HepG2 (cell line): Measurements from ENCODE around the gene C9. TPM values are rescaled to one million over a fixed set of nuclear protein-coding genes. Genes with fewer than 3 reads are reported as not detected.

Experiments
- ATAC-seq: fragments of 200-7000 bp; cut with Tn5 transposase; 3 replicates; pipeline ENCODE4 v1.9.1; 2020; ENCODE audit warnings: mild to moderate bottlenecking, moderate library complexity
- BruUV-seq: library from RNA; stranded (reverse); fragments of 400-500 nt; replicated peaks from 2 replicates; lab custom pipeline; 2021; lab: Mats Ljungman, UMichigan
- CTCF ChIA-PET: fragments of 300-600 bp; formaldehyde crosslinking; extraction: SDS; loops from one replicate; lab custom pipeline; 2021; ENCODE audit warnings: low total read pairs, inconsistent platforms, low intra/inter-chr PET ratio; lab: Yijun Ruan, JAX
- POLR2A ChIA-PET: fragments of 350-600 bp; sonication (Branson Sonifier 250); formaldehyde crosslinking; loops from one replicate; lab custom pipeline; 2020; ENCODE audit warnings: antibody characterized with exemption, inconsistent platforms; lab: Yijun Ruan, JAX
- DNase-seq: peaks from one replicate; pipeline ENCODE4 v3.0.0-alpha.2; 2015; ENCODE audit warnings: low spot score
- FAIRE-seq: peaks from 3 replicates; lab custom pipeline; 2011; peaks lifted over from hg19 to GRCh38; lab: Jason Lieb, UNC
- H2AFZ ChIP-seq: one replicate; pipeline ENCODE4 v1.6.1; 2011; ENCODE audit warnings: low read length, inconsistent platforms
- H3K27ac ChIP-seq: fragments of 300-600 bp; 3 replicates; pipeline ENCODE4 v1.8.0; 2011; ENCODE audit warnings: mixed run types, mild to moderate bottlenecking, mixed read lengths, low read length, inconsistent platforms; ENCODE audit not compliant: insufficient read depth; ENCODE audit errors: extremely low read length
- H3K27me3 ChIP-seq, 2 experiments: fragments of 200-600 bp in 1 of 2; 2 replicates in 1 of 2; 3 replicates in 1 of 2; pipeline versions ENCODE4 v1.6.0 to v1.8.0; 2011; ENCODE audit warnings: low read length in 2 of 2, mild to moderate bottlenecking in 2 of 2, moderate library complexity in 2 of 2, inconsistent platforms in 1 of 2; ENCODE audit not compliant: insufficient read depth in 2 of 2, control insufficient read depth in 1 of 2
- H3K36me3 ChIP-seq, 2 experiments: fragments of 200-600 bp in 1 of 2; replicated peaks in 1 of 2; 2 replicates in 1 of 2; 3 replicates in 1 of 2; pipeline versions ENCODE4 v1.5.1 to v1.8.0; 2011; ENCODE audit warnings: low read length in 2 of 2, inconsistent platforms in 1 of 2; ENCODE audit not compliant: insufficient read depth in 2 of 2, control insufficient read depth in 1 of 2
- H3K4me1 ChIP-seq: 2 replicates; pipeline ENCODE4 v1.5.1; 2012; ENCODE audit warnings: low read length, inconsistent platforms; ENCODE audit not compliant: insufficient read depth
- H3K4me2 ChIP-seq: 2 replicates; pipeline ENCODE4 v1.6.0; 2011; ENCODE audit warnings: low read depth, low read length, inconsistent platforms
- H3K4me3 ChIP-seq, 3 experiments: fragments of 200-600 bp in 1 of 3; sonication (generic), shearing (Covaris generic) in 1 of 3; replicated peaks in 1 of 3; 2 replicates each; pipeline ENCODE4 v1.5.1; 2011 to 2016; ENCODE audit warnings: low read length in 3 of 3, inconsistent platforms in 2 of 3, low read depth in 2 of 3, mild to moderate bottlenecking in 2 of 3, control low read depth in 1 of 3, mixed read lengths in 1 of 3; ENCODE audit not compliant: insufficient read depth in 1 of 3
- H3K79me2 ChIP-seq: one replicate; pipeline ENCODE4 v1.6.1; 2011; ENCODE audit warnings: low read length, inconsistent platforms; ENCODE audit not compliant: insufficient read depth
- H3K9ac ChIP-seq: 2 replicates; pipeline ENCODE4 v1.6.0; 2011; ENCODE audit warnings: mild to moderate bottlenecking, low read depth, low read length, inconsistent platforms; ENCODE audit not compliant: insufficient read depth
- H3K9me3 ChIP-seq: 2 replicates; pipeline ENCODE4 v1.5.1; 2012; ENCODE audit warnings: mild to moderate bottlenecking, low read length
- H4K20me1 ChIP-seq: 2 replicates; pipeline ENCODE4 v1.6.0; 2011; ENCODE audit warnings: inconsistent platforms, mild to moderate bottlenecking, low read length, moderate library complexity; ENCODE audit not compliant: insufficient read depth
- ARNT2 ChIP-seq: sonication (generic); formaldehyde crosslinking; IDR thresholded peaks from 2 replicates; pipeline ENCODE4 v1.8.0; 2022; ENCODE audit warnings: mild to moderate bottlenecking, low read depth, missing genetic modification reagents, moderate library complexity
- CREB3 ChIP-seq: sonication (generic); formaldehyde crosslinking; IDR thresholded peaks from 2 replicates; pipeline ENCODE4 v1.5.0; 2020; ENCODE audit warnings: missing genetic modification reagents
- EHMT2 ChIP-seq: fragments of 200-600 bp; sonication (generic); IDR thresholded peaks from 2 replicates; pipeline ENCODE4 v1.7.0; 2017; ENCODE audit warnings: antibody characterized with exemption, low read depth, low read length, borderline replicate concordance
- HDAC6 ChIP-seq: fragments of 200-600 bp; sonication (generic); IDR thresholded peaks from 2 replicates; pipeline ENCODE4 v1.7.0; 2017; ENCODE audit warnings: mild to moderate bottlenecking, antibody characterized with exemption, low read length, low read depth
- HNRNPLL ChIP-seq: fragments of 200-400 bp; formaldehyde crosslinking; IDR thresholded peaks from 2 replicates; pipeline ENCODE4 v1.6.1; 2017; ENCODE audit warnings: mild to moderate bottlenecking, low read depth, low read length; ENCODE audit not compliant: poor library complexity, severe bottlenecking
- MTF1 ChIP-seq: sonication (generic); formaldehyde crosslinking; IDR thresholded peaks from 2 replicates; pipeline ENCODE4 v1.5.0; 2020; ENCODE audit warnings: missing genetic modification reagents
- PITX1 ChIP-seq: sonication (generic); formaldehyde crosslinking; IDR thresholded peaks from 2 replicates; pipeline ENCODE4 v1.5.1; 2020; ENCODE audit warnings: mild to moderate bottlenecking, missing genetic modification reagents
- TP53 ChIP-seq: sonication (generic); formaldehyde crosslinking; conservative IDR thresholded peaks from 2 replicates; pipeline ENCODE4 v1.4.0; 2020; ENCODE audit warnings: missing genetic modification reagents
- ZBTB10 ChIP-seq: sonication (generic); formaldehyde crosslinking; IDR thresholded peaks from 2 replicates; pipeline ENCODE4 v1.4.0; 2020; ENCODE audit warnings: missing genetic modification reagents, borderline replicate concordance
- ZKSCAN1 ChIP-seq: fragments of 150-350 bp; IDR thresholded peaks from 2 replicates; pipeline ENCODE4 v1.6.1; 2014; ENCODE audit warnings: low read length
- ZNF441 ChIP-seq: sonication (generic); formaldehyde crosslinking; IDR thresholded peaks from 2 replicates; pipeline ENCODE4 v1.7.0; 2021; ENCODE audit warnings: missing genetic modification reagents, borderline replicate concordance
- ZNF746 ChIP-seq: sonication (generic); formaldehyde crosslinking; IDR thresholded peaks from 2 replicates; pipeline ENCODE4 v1.8.0; 2022; ENCODE audit warnings: mild to moderate bottlenecking, missing genetic modification reagents
- ZNF788 ChIP-seq: sonication (generic); formaldehyde crosslinking; IDR thresholded peaks from 2 replicates; pipeline ENCODE4 v1.5.0; 2020; ENCODE audit warnings: mild to moderate bottlenecking, missing genetic modification reagents, borderline replicate concordance
- ZSCAN29 ChIP-seq: sonication (generic); formaldehyde crosslinking; conservative IDR thresholded peaks from 2 replicates; pipeline ENCODE4 v1.4.0; 2020; ENCODE audit warnings: mild to moderate bottlenecking, missing genetic modification reagents
- ZXDC ChIP-seq: sonication (generic); formaldehyde crosslinking; IDR thresholded peaks from 2 replicates; pipeline ENCODE4 v1.5.0; 2020; ENCODE audit warnings: mild to moderate bottlenecking, missing genetic modification reagents
- WGBS: methylation state at CpG from one replicate; pipeline ENCODE4 v1.1.6; 2017; ENCODE audit warnings: low lambda C conversion rate; 5-methylcytosine and 5-hydroxymethylcytosine counted together
- in situ Hi-C: cut with HindIII; loops from 2 replicates; pipeline ENCODE4 v1.10.0; 2017; ENCODE audit warnings: low pct_unique_long_range_greater_than_20kb; ENCODE audit not compliant: extremely low pct_ligation_motif_present
- intact Hi-C: fragments of 100-400 bp; cut with micrococcal nuclease; formaldehyde crosslinking; loops from one replicate; pipeline ENCODE4 v1.10.0; 2022; ENCODE audit not compliant: unreplicated experiment
- polyA plus RNA-seq, 8 experiments: library from polyadenylated mRNA; depleted of rRNA in 3 of 8; stranded (reverse) in 7 of 8; unstranded in 1 of 8; fragments of >200 nt; fragmentation: Illumina TruSeq in 4 of 8; extraction: Trizol in 4 of 8; gene quantifications; 2 replicates each; pipeline versions ENCODE4 v1.2.1 to v1.2.3, GENCODE V29; 2011 to 2016; ENCODE audit warnings: low read depth in 4 of 8, missing spikeins in 1 of 8, mixed read lengths in 1 of 8; ENCODE audit not compliant: insufficient read depth in 1 of 8
- total RNA-seq, 5 experiments: library from RNA; depleted of rRNA; stranded (reverse); fragments of >200 nt; fragmentation: Illumina TruSeq; extraction: Trizol; gene quantifications; 2 replicates each; pipeline ENCODE4 v1.2.3, GENCODE V29; 2016; ENCODE audit warnings: low read depth in 1 of 5
- TF ChIP-seq, protein P1 (sequence below): sonication (generic); formaldehyde crosslinking; IDR thresholded peaks from 2 replicates; pipeline ENCODE4 v1.4.0; 2020; ENCODE audit warnings: mild to moderate bottlenecking, missing genetic modification reagents
- TF ChIP-seq, protein P2 (sequence below): IDR thresholded peaks from 2 replicates; pipeline ENCODE4 v1.6.1; 2016; ENCODE audit warnings: missing genetic modification reagents, missing compliant biosample characterization

Gene C9
- total and polyA plus RNA-seq, 2 of the 13 experiments (the other 11 are each of a cell fraction or from before 2014, with no cell fraction given) = not detected

DNA sequence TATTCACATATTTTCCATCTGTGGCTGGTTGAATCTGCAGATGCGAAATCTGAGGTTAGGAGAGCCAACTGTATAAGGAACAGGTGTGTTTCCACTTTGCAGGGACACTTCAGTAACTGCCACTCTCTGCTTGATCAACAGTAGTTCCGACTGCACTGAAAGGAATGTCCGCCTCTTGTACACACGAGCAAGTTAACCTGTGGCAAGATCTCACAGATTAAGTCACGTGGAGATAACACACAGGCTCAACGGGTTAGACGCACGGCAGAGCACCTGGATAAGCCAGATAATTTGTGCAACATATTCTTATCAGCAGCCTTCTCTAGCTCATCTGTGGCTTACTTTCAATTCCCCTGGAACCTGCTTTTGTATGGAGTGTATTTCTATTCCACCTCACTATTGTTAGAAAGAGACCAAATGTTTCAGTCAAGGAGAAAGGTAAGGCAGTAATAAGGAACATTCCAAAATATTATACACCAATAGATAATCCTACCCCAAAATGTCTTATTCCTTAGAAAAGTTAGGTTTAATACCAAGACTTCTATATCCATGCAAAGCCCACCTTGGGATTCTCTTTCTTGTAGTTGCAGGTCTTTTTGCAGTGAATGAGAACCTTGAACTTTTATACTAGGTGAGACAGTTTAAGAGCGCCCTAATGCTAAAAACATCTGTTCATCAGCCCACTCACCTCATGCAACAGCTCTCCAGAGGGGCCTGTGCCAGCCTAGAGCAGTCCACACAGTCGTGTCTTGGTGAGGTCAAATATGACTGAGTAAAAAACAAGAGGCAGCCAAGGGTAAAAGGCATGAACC is 6.5 kb upstream of the C9 start:
- no peaks in the 10 kb centered on the region for H3K9me3 ChIP-seq
- in situ Hi-C loops = no loop called here
- no peaks in the 10 kb centered on the region for H3K79me2 ChIP-seq
- TF ChIP-seq ARNT2 (CRISPR knock-in tag) (no peak), ZNF441 (CRISPR knock-in tag) (no peak), ZNF746 (no peak), EHMT2 (no peak), PITX1 (CRISPR knock-in tag) (no peak), HDAC6 (no peak), ZKSCAN1 (no peak), ZNF788 (CRISPR knock-in tag) (no peak), ZSCAN29 (CRISPR knock-in tag) (no peak), MTF1 (CRISPR knock-in tag) (no peak), HNRNPLL (no peak), ZXDC (CRISPR knock-in tag) (no peak), CREB3 (CRISPR knock-in tag) (no peak), TP53 (CRISPR knock-in tag) (no peak), ZBTB10 (CRISPR knock-in tag) (no peak)
- TF ChIP-seq, protein P1, sequence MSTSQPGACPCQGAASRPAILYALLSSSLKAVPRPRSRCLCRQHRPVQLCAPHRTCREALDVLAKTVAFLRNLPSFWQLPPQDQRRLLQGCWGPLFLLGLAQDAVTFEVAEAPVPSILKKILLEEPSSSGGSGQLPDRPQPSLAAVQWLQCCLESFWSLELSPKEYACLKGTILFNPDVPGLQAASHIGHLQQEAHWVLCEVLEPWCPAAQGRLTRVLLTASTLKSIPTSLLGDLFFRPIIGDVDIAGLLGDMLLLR (CRISPR knock-in tag) = no peak
- TF ChIP-seq, protein P2, sequence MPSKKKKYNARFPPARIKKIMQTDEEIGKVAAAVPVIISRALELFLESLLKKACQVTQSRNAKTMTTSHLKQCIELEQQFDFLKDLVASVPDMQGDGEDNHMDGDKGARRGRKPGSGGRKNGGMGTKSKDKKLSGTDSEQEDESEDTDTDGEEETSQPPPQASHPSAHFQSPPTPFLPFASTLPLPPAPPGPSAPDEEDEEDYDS (CRISPR knock-in tag) = no peak
- no peaks in the 10 kb centered on the region for H3K27me3 ChIP-seq
- intact Hi-C loops = loop anchor here (10.0 kb wide), 1 partner anchor 226 kb away; no protein-coding TSS in a partner anchor
- H3K4me3 ChIP-seq = no peak overlapping the region
- POLR2A ChIA-PET = no interaction called here
- WGBS = 89% methylated on average over 10 of the region's 10 CpGs
- FAIRE-seq (no peak), DNase-seq (no peak), ATAC-seq (no peak)
- H3K4me1 ChIP-seq = no peaks in the 10 kb centered on the region
- H4K20me1 ChIP-seq = no peaks in the 10 kb centered on the region
- BruUV-seq = no TSS peak
- H3K27ac ChIP-seq = no peak overlapping the region
- H3K4me2 ChIP-seq = no peak overlapping the region
- H2AFZ ChIP-seq = no peak overlapping the region
- no peaks in the 10 kb centered on the region for H3K36me3 ChIP-seq
- CTCF ChIA-PET = no interaction called here
- H3K9ac ChIP-seq = no peak overlapping the region
